Transverse colon (tissue), 3 donors: ENCODE results near the gene S100A2.
"Not testable (repeated sequence)": the region's sequence is repeated elsewhere in the genome, so short reads cannot be mapped to it uniquely, and the experiment has no call there.

Source experiments
- CTCF ChIP-seq, 5 experiments: fragments of 200-600 bp in 3 of 5; fragments of 450-650 bp in 2 of 5; sonication (generic) in 3 of 5; IDR thresholded peaks; 1 replicate in 2 of 5; 2 replicates in 3 of 5; pipeline ENCODE4 v1.5.1; 2016 to 2017; ENCODE audit warnings: antibody characterized with exemption in 5 of 5, inconsistent platforms in 3 of 5, mild to moderate bottlenecking in 2 of 5, moderate library complexity in 1 of 5
- POLR2A ChIP-seq: fragments of 450-650 bp; IDR thresholded peaks from one replicate; pipeline ENCODE4 v1.6.1; 2016; ENCODE audit warnings: antibody characterized with exemption, mild to moderate bottlenecking, moderate library complexity

GRCh38 chr1:153520137-153520691 lies 45.4 kb downstream of the S100A2 start:
- not testable (repeated sequence) for TF ChIP-seq CTCF (IDR thresholded peaks at IDR 0.05); POLR2A
